ENCODE measurements around the gene ANKS1A.
"Not testable (repeated sequence)": the region's sequence is repeated elsewhere in the genome, so short reads cannot be mapped to it uniquely, and the experiment has no call there.

- TF ChIP-seq CTCF, EZH2phosphoT487 (IDR thresholded peaks at IDR 0.05; ENCODE audit: low read length): not testable (repeated sequence)
Measured at GRCh38 chr6:34884073-34884472, 5.0 kb upstream of the ANKS1A start.

Measured in MM.1S (cell line).